Measurements from ENCODE around the gene RHEB. TPM values are rescaled to one million over a fixed set of nuclear protein-coding genes. Genes with fewer than 3 reads are reported as not detected.

The RHEB gene
- total and polyA plus RNA-seq, 2 of the 13 experiments (the other 11 are each of a cell fraction or from before 2014, with no cell fraction given): 55.0 to 77.6 TPM

GRCh38 chr7:151494298-151495284, 25.1 kb downstream of the RHEB start (continued):
- TF ChIP-seq HNF4G (IDR thresholded peaks at IDR 0.05; ENCODE audit: borderline replicate concordance, low read depth, low read length) (no peak), HNF4G (CRISPR knock-in tag; IDR thresholded peaks at IDR 0.05; ENCODE audit: borderline replicate concordance, low read depth) (no peak), ZNF691 (CRISPR knock-in tag; IDR thresholded peaks at IDR 0.05; ENCODE audit: borderline replicate concordance, low read depth) (no peak), MAFK (conservative IDR thresholded peaks at IDR 0.05 in 1 of 2, IDR thresholded peaks at IDR 0.05 in 1 of 2; ENCODE audit: low read length in 2 of 2) (peak; percentile 93 to 94), CREB1 (IDR thresholded peaks at IDR 0.05) (no peak), CREB1 (CRISPR knock-in tag; IDR thresholded peaks at IDR 0.05) (0 out of 2 replicates have a peak, but pooled peaks have one; percentile 19), ARID5B (CRISPR knock-in tag; IDR thresholded peaks at IDR 0.05) (peak; percentile 20; the same call in 1 of the 2 replicates), CBX1 (IDR thresholded peaks at IDR 0.05; ENCODE audit: low read depth) (no peak), NR2F6 (IDR thresholded peaks at IDR 0.05) (peak; percentile 77), NR2F6 (CRISPR knock-in tag; IDR thresholded peaks at IDR 0.05) (peak; percentile 83), ZNF878 (CRISPR knock-in tag; IDR thresholded peaks at IDR 0.05) (no peak), HMG20A (CRISPR knock-in tag; IDR thresholded peaks at IDR 0.05; ENCODE audit: borderline replicate concordance) (no peak), FUBP1 (CRISPR knock-in tag; IDR thresholded peaks at IDR 0.05; ENCODE audit: borderline replicate concordance) (no peak), DPF2 (CRISPR knock-in tag; IDR thresholded peaks at IDR 0.05; ENCODE audit: borderline replicate concordance, low read depth) (no peak), HDAC2 (CRISPR knock-in tag; IDR thresholded peaks at IDR 0.05) (no peak), MTF2 (CRISPR knock-in tag; IDR thresholded peaks at IDR 0.05; ENCODE audit: borderline replicate concordance) (no peak), MAFF (IDR thresholded peaks at IDR 0.05; ENCODE audit: low read depth, low read length) (peak; percentile 92), KLF16 (CRISPR knock-in tag; IDR thresholded peaks at IDR 0.05) (no peak), MEF2D (CRISPR knock-in tag; IDR thresholded peaks at IDR 0.05) (no peak)

Data from HepG2 (cell line).